NOMO-1 treated with dmso at 0.1 percent for 144 hours (cell line): ENCODE measurements around the gene TFCP2.

ENCODE experiments used
- DNase-seq: peaks from one replicate; lab custom pipeline; 2025; ENCODE audit not compliant: unreplicated experiment; lab: John Stamatoyannopoulos, UW

The TFCP2 gene

GRCh38 chr12:51047655-51048540, 125.0 kb downstream of the TFCP2 start, which contains the start of gene LETMD1:
Gene LETMD1, plus strand, starts transcription at chr12:51048327. Its CDS starts 30 bp downstream, at chr12:51048357.
- DNase-seq = peak; percentile 97
